NCI-H510A (cell line): Measurements from ENCODE around the gene AFAP1L2.
"Not testable (repeated sequence)": the region's sequence is repeated elsewhere in the genome, so short reads cannot be mapped to it uniquely, and the experiment has no call there.

Experiments
- DNase-seq: peaks from one replicate; lab custom pipeline; 2025; lab: John Stamatoyannopoulos, UW

AFAP1L2 gene

DNA sequence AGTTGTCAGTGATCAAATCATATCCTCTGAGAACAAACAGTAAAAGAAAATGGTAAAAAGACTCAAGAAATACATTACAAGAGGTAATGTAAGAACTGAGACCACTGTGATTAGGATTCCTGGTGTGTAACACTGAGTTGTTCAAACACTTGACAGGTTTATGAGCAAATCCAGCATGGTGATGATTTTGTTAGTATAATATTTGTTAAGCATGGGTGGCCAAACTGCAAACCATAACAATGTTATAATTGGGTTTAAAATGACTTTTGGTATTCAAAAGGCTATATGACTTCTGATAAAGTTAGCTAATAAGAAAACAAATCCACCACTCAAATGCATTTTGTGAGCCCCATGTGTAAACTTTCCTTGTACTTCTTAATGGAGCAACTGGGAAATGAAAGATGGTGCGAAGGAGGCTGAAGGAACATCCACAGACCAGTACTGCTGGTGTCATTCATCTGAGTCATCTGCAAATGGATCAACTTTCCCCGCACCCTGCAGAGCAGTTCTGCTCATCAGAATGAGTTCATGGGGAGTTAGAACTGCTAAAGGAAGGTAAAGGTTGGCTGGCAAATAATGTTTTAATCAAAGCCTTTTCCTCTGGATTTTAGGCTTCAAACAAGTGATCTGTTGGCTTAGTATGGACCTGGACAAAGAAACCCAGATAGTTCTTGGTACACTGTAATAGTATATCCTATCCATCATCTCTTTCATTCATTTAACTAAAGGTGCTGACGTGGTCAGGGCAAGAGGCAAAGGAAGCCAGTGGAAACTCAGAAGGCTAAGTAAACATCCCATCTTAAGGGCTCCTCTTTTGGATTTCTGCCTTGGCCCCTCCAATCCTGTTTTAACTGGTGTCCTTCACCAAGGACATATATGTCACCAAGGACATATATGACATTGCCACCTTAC, 45.0 kb downstream of the AFAP1L2 start:
- DNase-seq: no peak

DNA sequence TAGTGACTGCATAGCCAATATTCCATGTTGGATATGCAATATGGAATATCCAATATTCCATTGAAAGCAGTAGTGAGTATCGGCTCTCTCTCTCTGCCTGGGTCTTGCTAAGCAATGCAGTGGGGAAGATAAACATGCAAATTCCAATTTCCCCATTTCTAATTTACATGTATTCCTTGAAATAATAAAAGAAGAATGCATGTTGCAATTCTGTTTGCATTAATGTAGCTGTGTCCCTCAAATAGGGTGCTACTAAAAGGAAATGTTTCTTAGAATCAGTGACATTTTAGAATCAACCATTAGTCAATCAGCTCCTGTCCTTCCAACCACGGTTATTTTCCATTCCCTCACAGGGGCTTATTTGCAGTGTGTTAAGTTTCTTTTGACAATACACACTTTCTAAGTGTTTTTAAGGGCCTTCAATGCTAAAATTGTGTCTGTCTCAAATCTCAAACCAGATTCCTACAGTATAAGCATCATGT, 46.7 kb downstream of the AFAP1L2 start:
- DNase-seq: no peak

DNA sequence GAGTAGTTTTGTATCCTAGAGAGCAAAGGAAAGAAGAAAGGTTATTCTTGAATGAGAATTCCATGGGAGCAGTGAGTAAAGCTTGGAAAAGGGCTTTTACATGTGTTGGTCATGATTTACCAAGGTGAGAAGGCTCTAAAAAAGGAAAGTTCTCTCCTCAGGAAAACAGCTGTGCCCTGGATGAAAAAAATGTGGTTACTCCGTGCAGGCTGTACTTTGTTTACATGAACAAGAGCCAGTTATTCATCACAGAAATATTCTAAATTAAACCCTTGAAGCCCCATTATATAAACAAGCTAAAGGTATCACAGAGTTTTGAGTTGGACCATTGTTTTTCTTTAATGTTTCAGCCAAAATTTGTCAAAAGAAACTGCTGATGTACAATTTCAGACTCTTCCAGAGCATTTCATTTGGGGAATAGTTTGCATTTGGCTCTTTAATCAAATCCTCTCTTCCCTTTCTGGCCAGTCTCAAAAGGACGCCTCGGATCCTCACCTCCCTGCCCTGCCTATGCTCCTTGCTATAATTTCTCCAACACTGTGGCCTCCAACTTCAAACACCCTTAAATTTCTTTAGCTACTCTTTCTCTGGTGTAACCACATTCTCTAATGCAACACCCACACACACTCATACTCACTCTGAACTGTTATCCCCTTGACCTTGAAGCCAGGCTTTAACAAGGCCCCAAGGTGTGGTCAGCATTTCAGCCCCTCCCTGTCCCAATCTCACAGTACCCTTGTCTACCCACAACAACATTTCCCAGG, 47.4 kb downstream of the AFAP1L2 start:
- no peak for DNase-seq

DNA sequence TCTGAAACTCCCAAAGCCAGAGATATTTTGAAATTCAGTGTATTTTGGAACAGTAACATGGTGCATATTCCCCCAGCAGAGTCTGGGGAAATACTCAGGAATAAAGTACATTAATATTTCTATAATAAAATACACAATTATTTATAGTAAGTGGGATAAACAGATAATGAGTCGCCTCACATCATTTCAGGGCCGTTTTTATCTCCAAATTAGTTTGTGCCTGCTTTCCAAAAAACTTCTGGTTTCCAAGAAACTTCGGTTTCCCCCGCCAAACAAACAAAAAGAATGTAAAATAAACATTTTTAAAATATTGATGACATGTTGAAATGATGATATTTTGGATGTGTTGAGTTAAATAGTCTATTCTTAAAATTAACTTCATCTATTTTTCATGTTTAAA, 48.2 kb downstream of the AFAP1L2 start:
- DNase-seq: no peak

DNA sequence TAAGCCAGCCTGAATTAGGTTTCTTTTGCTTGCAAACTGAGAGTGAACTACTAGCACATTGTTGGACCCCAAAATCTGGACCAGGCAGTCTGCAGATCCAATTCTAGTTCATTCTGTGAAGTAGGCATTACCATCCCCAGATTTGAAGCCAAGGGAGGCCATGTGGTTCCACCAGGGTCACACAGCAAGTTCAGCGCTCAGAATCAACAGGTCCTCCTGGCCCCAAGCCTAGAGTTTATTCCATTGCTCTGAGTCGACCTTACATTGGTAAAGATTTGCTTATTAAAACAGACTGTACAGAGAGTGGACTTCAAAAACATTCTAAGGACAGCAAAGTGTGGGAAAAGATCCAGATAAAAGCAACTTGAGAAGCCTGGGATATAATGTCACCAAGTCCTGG, 50.9 kb downstream of the AFAP1L2 start:
- DNase-seq: no peak

DNA sequence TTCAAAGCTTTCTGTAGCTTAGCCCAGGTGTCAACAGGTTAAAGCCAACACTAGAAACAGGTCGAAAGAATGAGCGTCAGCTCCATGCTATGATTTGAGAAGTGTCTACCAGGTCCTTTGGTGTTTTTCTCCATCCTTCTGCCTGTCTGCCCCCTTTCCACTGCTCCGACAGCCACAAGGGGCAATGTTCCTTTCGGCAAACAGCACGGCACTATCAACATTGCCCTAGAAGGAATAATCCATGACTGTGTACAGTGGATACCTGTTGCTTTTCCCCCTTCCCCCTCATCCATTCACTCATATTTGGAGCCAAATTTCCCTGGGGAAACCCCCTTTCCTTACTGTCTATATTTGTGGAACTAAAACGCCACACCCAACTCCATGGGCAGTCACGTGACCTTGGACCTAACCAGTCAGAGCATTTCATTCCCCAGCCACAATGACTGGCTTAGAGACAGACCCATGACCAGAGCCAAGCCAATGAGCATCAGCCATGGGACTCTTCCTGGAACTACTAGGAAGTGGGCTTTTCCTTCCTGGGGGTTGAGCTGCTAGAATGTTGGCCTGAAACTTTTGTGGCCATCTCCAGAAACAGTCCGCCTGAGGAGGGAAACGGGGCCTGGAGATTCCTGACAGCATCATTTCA, 51.5 kb downstream of the AFAP1L2 start:
- no peak for DNase-seq

DNA sequence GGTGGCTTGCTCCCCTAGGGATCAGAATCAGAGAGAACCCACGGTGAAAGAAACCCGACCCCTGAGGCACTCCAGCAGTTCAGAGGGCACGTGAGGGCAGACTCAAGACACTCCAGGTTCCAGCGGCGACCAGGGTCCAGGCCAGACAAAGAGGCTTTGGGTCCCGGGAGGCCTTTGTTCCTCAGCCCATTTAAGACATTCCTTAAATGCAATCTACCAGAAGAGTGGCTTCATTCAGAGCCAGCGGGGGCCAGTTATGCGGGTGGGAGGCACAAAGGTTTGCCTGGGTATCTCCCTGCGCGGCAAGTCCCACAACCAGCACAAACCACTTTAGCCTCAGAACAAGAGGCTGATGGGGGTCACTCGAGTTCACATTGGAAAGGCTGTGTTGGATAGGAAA, 53.6 kb downstream of the AFAP1L2 start:
- no peak for DNase-seq

DNA sequence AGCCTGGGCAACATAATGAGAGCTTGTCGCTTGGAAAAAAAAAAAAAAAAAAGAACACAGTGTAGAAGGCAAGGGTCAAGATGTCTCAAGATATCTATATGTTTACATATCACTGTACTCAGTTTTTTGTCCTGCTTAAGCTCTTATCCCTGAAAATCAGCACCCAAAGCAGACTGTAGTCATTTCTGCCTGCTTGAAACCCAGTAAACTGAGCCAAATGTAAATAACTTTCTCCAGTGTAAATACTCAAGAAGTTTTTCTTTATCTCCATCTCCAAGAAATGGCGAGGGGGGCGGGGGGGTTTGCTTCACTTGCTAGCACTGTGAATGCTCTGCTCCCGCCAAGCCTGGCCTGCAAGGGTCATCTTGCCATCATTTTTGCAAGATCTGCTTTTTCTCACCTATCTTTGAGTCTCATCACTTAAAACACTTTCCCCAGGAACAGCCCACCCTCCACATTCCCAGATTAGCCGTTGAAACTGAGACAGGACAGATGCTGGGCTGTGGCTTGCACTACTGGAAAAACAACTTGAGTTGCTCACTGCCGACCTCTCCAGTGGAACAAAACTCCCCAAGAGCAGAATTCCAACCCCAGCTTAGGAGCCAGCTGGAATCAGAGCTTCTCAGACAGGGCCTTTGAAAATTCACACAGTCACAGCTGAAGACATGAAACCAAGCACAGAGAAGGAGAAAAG, 54.6 kb downstream of the AFAP1L2 start:
- DNase-seq: no peak

DNA sequence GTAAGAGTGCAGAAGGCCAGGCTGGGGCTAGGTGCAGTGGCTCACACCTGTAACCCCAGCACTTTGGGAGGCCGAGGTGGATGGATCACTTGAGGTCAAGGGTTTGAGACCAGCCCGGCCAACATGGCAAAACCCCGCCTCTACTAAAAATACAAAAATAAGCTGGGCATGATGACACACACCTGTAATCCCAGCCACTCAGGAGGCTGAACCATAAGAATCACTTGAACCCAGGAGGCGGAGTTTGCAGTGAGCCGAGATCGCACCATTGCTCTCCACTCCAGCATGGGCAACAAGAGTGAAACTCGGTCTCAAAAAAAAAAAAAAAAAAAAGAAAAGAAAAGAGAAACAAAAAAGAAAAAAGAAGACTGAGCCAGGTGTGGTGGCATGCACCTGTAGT, 55.2 kb downstream of the AFAP1L2 start:
- not testable (repeated sequence) for DNase-seq

DNA sequence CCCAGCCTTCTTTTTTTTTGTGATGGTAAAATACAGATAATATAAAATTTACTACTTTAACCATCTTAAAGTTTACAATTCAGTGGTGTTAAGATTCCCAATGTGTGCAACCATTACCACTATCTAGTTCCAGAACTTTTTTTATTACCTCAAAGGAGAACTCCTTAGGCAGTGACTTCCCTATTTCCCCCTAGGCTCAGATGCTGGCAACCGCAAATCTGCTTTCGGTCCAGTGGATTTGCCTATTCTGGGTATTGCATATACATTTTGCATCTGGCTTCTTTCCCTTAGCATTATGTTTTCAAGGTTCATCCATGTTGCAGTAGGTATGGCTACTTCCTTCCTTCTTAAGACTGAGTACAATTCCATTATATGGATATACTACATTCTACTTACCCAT, 56.5 kb downstream of the AFAP1L2 start:
- DNase-seq: no peak

DNA sequence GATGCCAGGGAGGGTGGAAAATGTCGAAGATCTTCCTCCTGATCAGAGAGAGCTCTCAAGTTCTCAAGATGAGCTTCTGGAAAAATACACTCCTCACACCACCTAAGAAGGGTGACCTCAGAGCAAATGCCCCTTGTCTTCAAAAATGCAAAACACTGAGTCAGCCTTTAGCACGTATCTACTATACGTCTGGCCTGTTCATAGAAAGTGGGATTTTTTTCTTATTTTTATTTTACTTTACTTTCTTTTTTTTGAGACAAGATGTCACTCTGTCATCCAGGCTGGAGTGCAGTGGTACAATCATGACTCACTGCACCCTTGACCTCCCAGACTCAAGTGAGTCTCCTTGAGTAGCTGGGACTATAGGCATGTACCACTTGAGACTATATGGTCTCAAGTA, 57.1 kb downstream of the AFAP1L2 start:
- no peak for DNase-seq

DNA sequence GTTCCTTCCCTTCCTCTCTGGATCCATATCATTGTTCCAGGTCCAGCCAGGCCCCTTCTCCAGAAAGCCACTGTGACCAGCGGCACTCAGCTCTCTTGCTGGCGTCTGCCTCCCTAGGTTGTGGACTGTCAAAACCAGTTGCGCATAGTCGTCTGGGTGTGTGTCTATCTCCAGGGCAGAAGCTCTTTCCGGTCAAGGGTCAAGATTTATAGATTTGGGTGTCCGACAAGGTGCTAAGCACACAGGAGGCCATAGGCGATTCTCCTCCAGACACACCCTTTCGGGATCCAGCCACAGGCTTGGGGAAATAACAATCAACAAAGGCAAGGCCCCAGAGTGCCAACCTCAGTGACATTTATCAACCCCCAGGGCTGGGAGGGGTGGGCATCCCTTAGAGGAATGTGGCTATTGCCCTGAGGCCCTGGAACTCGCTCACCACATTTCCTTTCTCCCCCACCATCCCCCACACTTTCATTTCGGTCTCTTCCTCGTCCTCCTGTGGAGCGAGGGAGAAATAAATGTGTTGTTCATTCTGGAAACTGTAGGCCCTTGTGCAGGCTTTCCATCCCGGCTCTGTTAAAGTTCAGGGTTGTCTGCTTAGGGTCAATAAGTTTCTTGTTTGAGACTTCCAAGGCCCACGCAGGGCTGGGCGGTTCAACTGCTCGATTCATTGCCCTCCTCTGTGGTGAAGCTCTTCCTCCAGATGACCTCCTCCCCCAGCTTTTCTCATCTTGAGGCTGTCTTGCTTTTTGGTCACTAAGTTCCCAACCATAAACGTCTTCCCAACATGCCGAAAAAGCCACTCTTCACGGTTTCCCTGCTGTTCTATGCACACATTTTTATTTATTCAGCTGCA, 57.9 kb downstream of the AFAP1L2 start:
- DNase-seq: no peak

DNA sequence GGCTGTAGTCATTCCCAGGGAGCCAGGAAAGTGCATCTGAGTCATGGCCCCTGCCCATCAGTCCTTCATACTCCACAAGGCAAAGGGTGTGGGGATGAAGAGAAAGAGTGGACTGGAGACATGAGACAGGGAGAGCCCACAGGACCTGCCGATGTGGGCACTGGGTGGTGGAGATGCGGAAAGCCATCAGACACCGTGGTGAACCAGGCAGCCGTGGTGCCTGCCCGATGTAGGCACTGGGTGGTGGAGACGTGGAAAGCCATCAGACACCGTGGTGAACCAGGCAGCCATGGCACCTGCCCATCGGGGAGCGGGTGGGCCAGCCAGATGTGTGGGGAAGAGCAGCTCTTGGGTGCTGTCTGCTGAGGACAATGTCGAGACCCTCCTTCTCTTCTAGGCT, 58.6 kb downstream of the AFAP1L2 start:
- no peak for DNase-seq

DNA sequence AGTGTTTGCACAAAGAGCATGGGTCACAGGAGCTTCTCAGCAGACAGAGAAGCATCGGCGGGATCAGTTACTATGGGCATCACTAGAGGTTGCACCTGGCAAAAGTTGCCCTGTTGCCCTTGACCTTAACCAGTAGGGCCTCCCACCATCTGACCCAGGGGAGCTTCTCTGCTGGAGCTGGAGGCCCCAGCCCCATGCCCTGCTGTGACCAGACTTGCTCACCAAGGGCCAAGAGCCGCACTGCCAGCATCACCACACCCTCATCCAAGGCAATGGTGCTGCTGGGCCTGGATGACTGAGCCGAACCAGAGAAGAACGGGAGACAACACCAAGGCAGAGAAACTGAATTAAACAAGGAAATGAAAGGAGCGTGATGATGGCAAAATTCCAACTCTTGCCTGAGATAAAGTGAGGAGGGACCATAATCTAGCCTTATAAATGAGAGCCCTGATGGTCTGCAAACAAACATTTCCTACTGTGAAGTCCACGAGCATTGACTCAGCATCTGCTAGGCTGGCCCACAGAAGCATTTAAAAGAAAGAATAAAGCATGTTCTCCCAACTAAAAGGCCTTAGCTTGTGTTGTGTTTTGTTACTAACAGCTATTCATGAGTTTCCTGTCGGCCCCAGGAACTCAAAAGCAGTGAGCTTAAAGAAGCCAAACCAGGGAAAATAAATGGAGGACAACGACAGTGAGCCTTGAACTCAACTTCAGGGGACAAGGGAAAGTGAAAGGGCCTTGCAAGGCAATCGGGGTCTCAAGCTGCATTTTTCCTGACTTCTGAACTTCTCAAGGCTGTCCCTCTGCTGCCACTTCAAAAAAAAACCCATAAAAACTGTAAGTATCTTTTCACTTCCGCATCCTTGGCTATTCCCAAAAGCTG, 60.4 kb downstream of the AFAP1L2 start:
- no peak for DNase-seq

DNA sequence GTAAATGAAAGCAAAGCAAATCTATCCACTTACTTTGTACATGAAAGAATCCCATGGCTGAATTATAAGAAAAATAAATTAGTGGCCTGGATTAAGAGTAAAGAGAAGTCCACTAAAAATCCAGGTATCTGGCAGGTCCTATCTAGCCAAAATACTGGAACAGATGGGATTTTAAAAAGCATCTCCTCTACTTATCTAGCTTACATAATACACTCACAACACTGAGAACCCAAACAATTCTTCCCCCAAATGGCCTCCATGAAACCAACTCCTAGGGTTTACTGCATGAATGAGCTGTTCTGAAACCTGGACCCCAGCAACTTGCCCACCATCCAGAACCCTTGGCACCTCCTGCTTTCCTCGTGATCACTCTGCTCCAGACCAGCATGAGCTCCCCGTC, 61.3 kb downstream of the AFAP1L2 start:
- DNase-seq: no peak

DNA sequence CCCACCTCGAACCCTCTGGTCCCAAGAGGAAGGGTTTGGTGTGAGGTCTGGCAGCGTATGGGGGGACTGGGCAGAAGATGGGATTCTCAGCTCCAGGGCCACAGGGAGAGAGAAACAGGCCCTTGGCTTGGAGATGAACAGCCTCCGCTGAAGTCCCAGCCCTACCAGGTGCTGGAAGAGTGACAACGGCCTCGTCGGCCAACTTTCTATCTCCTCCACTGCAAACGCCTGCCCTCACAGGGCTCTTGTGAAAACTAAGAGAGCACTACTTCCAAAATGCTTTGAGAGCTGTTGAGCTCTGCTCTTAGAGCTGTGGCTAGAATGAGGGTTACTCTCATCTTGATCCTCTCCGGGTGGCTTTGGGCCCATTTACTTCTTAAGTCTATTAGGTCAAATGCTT, 63.5 kb downstream of the AFAP1L2 start:
- no peak for DNase-seq

DNA sequence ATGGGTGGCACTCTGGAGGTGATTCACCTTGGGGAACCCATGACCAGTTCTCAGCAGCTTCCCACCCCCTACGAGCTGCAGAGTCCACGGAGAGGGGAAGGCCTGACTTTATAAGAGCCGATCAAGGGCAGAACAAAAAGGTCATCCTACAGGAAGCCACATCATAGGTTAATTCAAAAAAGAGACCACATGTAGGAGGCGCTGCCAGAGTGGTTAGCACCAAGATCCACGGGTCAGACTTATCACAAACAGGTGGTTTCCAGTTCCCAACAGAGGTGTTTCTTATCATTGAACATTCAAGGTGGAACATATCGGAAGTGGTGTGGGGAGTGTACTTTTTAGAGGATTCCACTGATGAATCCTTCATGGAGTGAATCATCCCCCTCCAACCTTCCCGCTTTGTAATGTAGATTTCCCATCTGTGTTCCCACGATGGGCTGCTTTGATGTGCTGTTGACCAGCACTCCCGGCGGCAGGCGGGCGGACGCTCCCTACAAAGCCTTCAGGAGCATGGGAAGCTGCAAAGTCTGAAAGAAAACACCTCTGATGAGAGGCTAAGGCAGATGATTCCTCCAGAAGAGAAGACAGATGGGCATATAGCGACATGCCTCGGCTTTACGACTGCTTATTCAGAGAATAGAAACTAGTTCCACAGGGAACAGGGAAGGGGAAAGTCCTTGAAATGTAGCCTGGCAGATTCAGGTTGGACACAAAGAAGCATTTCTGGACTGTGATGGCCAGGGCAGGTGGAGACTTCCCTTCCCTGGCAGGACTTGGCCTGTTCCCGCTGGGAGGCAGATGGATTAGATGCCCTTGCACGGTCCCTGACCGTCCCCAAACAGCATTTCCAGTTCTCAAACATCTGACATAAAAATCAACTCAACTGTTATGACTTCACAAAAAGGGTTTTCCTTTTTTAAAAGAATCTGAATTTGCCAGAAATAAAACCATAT, 66.5 kb downstream of the AFAP1L2 start:
- DNase-seq: no peak

DNA sequence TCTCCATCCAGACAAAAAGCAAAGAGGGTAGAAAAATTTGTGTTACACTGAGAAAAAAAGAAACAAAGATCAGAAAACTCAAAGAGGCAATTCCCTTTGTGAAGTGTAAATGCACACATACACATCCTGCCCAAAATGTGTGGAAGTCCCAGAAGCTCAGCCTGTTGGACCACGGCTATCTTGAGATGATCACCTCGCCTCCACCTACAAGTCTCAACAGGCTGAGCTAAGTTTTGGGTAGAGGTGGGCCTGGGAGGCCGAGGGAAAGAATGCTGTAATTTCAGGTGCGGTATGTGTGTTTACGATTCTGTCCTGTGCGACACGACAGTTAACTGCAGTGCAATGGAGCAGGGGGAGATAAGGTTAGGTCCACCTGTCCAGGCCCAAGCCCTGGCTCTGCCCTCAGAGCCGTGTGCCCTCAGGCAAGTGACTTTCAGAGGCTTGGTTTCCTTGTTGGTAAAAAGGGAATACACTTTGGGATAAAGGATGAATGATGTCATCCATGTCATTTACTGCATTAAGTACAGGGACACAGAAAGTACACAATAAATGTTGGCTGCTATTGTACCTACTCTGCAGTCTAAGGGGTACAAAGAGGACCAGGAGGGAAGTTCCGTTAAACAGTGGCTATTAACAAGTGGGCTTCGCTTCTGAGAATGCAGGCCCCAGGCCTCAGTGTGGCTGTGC, 67.3 kb downstream of the AFAP1L2 start:
- DNase-seq: no peak
